Stimulated activated CD8-positive, alpha-beta memory T cell treated with anti-CD3 and anti-CD28 coated beads, Interleukin-4, amount 100 ng/mL, for 4 hours (primary cell): ENCODE data around the gene PTPRG.

Source experiments
- DNase-seq, 2 donors: peaks; one replicate each; pipeline ENCODE4 v3.0.0-alpha.2; 2020; ENCODE audit warnings: low read depth in 2 of 2, low spot score in 1 of 2

PTPRG gene

GRCh38 chr3:61583890-61584875 is 22.8 kb downstream of the PTPRG start:
- no peak for DNase-seq

- no peak for DNase-seq
Measured at GRCh38 chr3:61589856-61590255, 28.5 kb downstream of the PTPRG start.

GRCh38 chr3:61591300-61591699 is 29.9 kb downstream of the PTPRG start:
- no peak for DNase-seq

GRCh38 chr3:61593446-61594029 is 32.2 kb downstream of the PTPRG start:
- no peak for DNase-seq

- no peak for DNase-seq
Measured at GRCh38 chr3:61594144-61594963, 33.0 kb downstream of the PTPRG start.

- no peak for DNase-seq
Measured at GRCh38 chr3:61594964-61595285, 33.6 kb downstream of the PTPRG start.

GRCh38 chr3:61595288-61595687 is 33.9 kb downstream of the PTPRG start:
- DNase-seq: no peak

GRCh38 chr3:61595826-61596225 is 34.5 kb downstream of the PTPRG start:
- DNase-seq: no peak

- no peak for DNase-seq
Measured at GRCh38 chr3:61597906-61598305, 36.5 kb downstream of the PTPRG start.

- DNase-seq: no peak
Measured at GRCh38 chr3:61600195-61600594, 38.8 kb downstream of the PTPRG start.

- DNase-seq: no peak
Measured at GRCh38 chr3:61601831-61602230, 40.5 kb downstream of the PTPRG start.

- no peak for DNase-seq
Measured at GRCh38 chr3:61602466-61602865, 41.1 kb downstream of the PTPRG start.

- DNase-seq: no peak
Measured at GRCh38 chr3:61605589-61606175, 44.3 kb downstream of the PTPRG start.

GRCh38 chr3:61606196-61606595 is 44.8 kb downstream of the PTPRG start:
- no peak for DNase-seq

GRCh38 chr3:61608072-61608471 is 46.7 kb downstream of the PTPRG start:
- no peak for DNase-seq

GRCh38 chr3:61608711-61609110 is 47.3 kb downstream of the PTPRG start:
- no peak for DNase-seq

GRCh38 chr3:61610316-61610715 is 48.9 kb downstream of the PTPRG start:
- DNase-seq: no peak

- DNase-seq: no peak
Measured at GRCh38 chr3:61612211-61613194, 51.1 kb downstream of the PTPRG start.

GRCh38 chr3:61613666-61614065 is 52.3 kb downstream of the PTPRG start:
- DNase-seq: no peak

GRCh38 chr3:61615643-61616042 is 54.3 kb downstream of the PTPRG start:
- no peak for DNase-seq
